RKO (cell line): ENCODE measurements around the gene THOP1.

Experiments used
- DNase-seq: peaks from one replicate; pipeline ENCODE4 v3.0.0-alpha.2; 2016; ENCODE audit warnings: low spot score

The THOP1 gene

DNA sequence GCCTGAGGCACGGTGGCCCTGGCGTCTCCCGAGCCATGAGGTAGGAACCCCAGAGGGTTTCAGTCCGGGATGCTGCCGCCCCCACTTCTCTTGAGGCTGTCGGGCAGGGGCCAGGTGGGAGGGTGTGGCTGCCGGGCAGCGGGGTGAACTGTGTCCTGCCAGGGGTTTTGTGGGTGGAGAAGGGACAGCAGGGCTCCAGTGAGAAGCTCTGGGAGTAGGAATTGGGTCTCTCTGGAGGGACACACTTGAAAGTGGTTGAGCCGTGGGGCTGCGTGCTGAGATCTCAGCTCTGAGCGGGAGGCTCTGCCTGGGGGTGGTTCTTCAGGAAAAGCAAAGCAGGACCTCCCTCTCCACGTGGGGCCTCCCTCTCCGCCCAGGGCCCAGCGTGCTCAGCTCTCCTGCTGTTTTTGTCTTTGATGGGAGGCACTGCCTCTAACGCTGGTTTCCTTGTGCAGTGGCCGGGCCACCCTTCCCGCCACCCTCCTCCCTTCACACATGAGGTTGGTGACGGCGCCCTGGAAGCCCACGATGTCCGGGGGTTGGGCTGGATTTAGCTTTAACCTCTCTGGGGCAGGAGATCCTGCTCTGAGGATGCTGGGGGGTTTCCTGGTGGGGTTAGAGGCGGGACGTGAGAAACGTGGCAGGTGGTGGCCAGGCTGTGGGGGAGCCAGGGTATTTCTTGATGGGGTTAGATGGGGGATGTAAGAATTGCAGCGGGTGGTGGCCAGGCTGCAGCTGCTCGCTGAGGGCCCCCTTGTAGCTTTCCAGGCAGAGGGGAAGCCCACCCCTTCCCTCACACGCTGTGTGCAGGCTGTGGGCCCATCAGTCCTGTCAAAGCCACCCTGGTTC is 19.1 kb downstream of the THOP1 start:
- no peak for DNase-seq

DNA sequence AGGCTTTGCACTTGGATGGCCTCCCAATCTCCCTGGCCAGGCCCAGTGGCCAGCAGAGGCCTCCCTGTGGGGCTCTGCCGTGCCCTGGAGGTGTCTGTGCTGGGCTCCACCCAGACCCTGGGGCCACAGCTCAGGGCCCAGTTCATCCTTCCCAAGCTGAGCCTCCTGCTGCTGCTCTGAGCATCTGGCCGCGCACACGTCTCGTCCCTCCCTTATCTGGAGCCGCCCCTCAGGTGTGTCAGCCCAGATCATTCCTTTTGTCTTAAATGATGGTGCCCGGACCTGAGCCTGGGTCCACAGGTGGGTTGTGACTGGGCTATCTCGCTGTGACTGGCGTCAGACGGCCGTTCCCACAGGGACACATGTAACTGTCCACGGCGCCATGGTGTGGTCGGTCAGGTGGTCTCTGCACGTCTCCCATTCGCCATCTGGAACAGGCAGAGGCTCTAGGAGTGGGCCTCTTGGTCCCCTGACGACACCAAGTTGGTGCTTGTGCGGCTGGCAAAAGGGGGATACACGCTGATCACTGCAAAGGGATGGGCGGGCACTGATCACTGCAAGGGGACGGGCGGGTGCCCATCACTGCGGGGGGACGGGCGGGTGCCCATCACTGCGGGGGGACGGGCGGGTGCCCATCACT is 20.1 kb downstream of the THOP1 start:
- DNase-seq = no peak

DNA sequence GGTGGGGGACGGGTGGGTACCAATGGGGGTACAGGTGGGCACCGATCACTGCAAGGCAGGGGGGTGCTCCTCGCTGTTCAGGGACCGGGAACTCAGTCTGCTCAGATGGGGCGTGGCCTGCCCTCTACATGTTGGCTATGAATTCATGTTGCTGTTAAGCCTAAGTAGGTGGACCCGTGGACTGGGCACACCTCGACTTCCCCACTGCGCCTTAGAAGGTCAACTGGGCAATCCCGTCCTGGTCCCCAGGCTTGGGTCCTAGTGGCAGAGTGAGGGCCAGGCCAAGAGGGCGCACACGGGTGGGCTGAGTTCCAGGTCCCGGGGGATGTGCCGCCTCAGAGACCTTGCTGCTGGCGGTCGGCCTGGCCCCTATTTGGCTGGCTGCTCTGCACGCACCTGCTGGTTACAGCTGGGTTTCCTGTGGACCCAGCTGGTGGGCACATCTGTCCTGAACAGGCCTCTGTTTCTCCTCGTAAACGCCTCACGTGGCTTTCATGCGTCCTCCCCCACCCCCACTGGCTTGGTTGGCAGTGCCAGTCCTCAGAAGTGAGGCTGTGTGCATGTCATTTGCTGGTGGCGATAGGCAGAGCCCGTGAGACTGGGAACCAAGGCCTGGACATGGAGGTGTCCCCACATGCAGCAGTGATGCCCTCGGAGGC is 20.8 kb downstream of the THOP1 start:
- DNase-seq = no peak

DNA sequence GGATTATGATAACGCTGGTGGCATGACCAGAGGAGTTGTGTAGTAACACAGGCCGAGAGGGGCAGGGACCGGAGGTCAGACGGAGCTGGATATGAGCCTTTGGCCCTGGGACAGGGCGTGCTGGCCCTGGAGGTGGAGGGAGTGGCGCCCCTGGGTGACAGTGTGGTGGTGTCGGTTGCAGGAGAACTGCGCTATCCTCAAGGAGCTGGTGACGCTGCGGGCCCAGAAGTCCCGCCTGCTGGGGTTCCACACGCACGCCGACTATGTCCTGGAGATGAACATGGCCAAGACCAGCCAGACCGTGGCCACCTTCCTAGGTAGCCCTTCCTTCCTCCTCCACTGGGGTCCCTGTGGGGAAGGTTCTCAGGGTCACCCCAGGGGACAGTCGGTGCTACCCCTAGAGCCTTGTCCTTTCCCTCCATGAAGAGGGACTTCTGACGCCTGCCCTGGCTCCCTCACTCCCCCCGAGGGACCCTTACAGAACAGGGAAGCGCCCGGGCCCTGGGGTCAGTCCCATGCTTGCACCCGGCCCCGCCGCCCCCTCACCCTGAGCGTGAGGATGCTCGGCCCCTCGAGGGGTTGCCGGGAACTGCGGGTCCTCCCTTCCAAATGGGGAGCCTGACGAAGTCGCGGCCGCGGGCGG is 21.6 kb downstream of the THOP1 start:
- no peak for DNase-seq

DNA sequence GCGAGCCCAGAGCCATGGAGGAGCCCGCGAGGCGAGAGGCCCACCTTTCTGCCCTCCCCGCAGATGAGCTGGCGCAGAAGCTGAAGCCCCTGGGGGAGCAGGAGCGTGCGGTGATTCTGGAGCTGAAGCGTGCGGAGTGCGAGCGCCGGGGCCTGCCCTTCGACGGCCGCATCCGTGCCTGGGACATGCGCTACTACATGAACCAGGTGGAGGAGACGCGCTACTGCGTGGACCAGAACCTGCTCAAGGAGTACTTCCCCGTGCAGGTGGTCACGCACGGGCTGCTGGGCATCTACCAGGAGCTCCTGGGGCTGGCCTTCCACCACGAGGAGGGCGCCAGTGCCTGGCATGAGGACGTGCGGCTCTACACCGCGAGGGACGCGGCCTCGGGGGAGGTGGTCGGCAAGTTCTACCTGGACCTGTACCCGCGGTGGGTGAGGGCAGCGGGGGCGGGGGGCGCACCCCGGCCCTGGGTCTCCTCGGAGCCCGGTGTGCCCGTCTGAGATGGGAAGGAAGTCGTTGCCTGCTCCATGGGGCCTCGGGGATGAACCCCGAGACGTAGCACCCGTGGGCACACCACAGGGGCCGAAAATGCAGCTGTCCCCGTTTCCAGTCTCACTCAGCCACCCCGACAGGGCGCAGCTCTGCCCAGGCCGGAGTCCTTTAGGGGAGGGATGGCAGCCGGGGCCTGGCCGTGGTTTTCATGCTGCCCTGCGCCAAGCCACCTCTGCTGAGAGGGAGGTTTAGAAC is 22.3 kb downstream of the THOP1 start:
- no peak for DNase-seq

DNA sequence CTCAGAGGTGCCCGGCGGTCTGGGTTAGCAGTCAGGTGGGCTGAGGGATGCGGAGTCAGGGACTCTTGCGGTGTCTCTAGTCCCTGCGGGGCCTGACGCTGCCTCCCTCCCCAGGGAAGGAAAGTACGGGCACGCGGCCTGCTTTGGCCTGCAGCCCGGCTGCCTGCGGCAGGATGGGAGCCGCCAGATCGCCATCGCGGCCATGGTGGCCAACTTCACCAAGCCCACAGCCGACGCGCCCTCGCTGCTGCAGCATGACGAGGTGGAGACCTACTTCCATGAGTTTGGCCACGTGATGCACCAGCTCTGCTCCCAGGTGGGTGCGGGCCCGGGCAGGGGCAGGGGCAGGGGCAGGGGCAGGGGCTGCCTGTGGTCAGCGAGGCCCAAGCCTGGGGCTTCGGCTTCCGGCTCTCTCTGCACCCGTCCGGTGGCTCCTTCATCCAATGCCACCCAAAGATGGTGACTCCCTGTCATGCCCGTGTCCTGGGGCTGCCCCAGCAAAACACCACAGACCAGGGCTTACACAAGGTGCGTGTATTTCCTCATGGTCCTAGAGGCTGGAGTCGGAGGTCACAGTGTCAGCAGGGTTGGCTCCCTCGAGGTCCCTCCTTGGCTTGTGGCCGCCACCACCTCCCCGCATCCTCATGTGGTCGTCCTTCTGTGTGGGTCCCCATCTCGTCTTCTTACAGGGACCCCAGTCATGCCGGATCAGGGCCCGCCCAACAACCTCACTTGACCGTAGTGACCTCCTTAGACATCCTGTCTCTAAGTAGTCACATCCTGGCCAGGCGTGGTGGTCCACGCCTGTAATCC is 23.0 kb downstream of the THOP1 start:
- no peak for DNase-seq

DNA sequence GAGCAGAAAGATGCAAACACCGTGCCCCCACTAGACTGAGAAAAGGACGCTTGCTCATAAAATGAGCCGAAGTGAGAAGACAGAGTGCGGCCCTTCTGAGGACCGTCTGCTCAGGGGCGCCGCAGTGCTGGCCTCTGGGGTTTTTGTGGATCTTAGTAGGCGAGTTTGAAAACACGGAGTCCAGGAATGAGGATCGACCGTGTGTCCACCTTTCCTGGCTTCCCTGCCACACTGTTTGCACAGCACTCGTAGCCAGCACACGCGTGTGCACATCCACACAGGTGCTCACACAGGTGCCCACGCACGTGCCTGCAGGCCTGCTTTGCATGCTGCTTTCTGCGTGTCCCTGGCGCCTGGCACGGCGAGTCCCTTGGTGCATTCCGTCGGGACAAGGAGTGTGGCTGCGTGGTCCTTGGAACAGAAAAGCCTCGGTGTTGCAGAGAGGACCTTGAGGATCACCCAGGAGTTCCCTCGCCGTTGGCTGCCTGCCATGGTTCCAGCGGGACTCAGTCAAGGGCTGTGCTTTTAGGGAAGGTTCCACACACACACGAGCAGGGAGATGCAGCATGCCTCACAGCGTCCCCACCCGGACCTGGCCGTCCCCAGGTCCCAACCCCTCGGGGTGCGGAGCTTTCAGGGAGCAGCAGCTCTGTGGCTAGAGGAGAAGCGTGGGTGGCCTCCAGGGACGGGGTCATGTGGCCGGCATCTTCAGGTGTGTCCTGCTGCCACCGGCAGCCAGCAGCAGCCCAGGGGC is 24.3 kb downstream of the THOP1 start:
- DNase-seq = no peak

DNA sequence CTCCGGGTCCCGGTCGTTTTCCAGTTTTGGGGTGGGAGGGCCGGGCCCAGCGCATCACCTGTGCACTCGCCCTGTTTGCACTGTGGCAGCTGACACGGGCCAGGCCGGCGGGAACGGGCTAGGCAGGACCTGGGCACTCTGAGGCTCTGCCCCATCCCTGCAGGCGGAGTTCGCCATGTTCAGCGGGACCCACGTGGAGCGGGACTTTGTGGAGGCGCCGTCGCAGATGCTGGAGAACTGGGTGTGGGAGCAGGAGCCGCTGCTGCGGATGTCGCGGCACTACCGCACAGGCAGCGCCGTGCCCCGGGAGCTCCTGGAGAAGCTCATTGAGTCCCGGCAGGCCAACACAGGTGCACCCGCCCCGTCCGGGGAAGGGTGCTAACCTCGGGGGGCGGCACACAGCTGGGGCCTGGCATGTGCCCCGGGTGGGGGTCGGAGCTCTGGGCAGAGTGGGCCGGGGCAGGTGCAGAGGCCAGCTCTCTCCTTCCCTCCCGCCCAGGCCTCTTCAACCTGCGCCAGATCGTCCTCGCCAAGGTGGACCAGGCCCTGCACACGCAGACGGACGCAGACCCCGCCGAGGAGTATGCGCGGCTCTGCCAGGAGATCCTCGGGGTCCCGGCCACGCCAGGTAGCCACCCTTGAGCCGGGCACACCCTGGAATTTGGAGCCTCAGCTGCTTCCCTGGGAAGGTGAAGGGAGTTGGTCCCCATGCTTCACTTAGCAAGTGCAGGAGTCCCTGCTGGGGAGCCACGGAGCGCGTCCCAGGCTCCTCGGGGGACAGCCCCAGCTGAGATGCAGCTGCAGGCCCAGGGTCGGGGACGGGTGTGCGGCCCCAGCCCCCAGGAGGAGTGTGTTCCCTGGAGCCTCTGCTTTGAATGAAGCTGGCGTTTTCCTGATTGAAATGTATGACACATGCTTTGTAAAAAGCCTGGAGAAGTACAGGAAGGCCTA is 25.1 kb downstream of the THOP1 start:
- no peak for DNase-seq

DNA sequence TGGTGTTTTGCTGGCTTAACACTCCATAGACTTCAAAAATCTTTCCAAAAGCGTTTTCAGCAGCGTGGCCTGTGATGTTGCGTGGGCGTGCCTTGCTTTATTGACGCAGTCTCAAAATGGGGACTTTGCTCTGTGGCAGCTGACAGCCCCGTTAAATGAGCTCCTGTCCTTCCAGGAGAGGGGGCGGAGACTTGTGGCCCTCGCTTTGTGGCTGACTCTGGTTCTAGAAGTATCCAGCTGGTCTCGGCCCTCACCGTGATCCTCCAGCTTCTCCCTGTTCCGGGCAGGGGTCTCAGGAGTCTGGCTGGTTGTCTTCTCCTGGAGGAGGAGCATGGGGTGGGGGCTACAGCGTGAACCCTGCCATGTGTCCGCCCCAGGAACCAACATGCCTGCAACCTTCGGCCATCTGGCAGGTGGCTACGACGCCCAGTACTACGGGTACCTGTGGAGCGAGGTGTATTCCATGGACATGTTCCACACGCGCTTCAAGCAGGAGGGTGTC is 26.0 kb downstream of the THOP1 start:
- DNase-seq = no peak

DNA sequence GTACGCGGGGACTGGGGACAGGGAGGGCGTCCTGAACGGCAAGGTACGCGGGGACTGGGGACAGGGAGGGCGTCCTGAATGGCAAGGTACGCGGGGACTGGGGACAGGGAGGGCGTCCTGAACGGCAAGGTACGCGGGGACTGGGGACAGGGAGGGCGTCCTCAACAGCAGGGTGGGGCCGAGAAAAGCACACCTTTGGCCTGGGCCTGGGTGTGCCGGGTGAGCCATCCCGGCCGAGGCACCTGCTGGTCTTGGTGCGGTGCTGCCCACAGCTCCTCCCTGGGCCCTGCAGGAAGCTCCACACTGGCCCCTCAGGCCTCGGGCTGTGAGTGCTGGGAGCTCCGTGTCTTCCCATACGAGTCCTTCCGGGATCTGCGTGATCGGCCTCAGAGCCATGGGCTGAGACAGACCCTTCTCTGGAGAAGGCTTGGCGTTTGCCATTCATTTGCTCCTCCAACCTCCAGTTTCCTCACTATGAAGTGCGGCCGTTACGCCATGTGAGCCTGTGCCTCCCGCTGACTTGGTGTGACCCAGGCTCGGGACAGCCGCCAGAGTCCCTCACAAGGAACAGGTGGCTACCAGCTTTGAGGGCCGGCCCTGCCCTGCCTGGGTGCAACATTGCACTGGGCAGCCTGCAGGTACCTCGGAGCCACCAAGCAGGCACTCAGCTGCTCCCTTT is 26.6 kb downstream of the THOP1 start:
- no peak for DNase-seq

DNA sequence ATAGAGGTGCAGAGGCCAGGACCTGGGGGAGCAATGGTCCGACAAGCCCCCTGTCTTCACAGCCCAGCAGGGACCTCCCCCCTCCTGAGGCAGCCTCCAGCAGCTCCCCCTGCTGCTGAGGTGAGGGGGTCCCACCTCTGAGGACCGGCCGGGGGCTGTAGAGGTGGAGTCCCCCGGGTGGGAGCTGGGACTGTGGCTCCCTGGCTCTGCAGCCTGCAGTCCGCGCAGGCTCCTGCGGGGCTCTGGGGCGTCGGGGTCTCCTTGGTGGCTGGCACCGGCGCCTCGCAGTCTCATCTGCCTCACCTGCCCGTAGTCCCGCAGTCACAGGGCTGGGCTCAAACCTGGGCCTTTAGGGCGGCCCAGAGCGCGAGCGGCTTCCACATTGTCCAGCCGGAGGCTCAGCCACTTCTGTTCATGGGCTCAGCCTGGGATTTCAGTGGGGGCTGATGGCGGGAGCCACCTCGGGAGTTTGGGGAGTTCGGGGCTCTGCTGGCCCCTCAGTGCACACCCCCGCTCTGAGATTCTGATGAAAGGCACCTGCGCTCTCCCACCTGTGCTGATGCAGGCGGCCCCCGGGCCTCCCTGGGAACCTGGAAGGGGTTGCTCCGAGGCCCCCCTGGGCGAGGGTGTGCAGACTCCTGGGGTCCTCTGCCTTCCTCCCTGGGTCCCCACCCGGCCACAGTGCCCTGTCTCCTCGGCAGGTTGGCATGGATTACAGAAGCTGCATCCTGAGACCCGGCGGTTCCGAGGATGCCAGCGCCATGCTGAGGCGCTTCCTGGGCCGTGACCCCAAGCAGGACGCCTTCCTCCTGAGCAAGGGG is 27.3 kb downstream of the THOP1 start:
- DNase-seq = no peak

DNA sequence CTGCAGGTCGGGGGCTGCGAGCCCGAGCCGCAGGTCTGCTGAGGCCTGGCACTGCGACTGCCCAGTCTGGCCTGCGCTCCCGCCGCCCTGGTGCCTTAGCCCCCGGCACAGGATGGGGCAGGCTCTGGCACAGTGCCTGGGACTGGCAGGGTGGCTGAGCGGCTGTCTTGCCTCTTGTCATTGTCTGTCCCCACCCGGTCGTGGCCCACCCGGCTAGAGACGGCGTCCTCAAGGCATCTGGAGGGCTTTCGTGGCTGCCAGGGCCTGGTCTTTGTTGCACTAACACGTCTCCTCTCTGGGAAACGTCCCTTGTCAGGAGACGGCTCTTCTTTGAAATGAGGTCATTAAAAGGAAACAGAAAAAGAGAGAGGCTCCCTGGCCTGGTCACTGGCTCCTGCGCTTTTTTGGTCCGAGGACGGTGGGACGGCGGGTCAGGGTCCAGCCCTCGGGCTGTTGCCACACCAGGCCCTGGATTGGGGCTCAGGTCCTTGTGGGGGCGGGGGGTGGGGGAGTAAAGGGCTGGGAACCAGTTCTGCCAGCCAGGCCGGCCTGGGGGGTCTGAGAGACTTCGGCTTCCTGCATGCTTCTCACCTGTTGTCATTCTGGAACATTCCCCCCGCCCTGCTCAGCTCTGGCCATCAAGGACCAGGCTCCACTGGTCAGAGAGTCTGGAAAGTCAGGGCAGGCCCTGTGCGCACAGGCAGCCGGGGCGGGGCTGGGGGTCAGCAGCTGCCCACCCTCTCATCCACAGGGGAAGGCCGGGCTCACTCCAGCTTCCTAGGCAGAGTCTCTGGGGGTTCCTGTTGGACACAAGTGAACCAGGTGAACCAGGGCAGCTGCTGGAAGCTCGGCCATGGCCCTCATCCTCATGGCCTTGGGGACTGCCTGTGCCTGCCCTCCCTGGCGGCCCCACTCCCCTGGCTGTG is 28.2 kb downstream of the THOP1 start:
- DNase-seq = no peak

DNA sequence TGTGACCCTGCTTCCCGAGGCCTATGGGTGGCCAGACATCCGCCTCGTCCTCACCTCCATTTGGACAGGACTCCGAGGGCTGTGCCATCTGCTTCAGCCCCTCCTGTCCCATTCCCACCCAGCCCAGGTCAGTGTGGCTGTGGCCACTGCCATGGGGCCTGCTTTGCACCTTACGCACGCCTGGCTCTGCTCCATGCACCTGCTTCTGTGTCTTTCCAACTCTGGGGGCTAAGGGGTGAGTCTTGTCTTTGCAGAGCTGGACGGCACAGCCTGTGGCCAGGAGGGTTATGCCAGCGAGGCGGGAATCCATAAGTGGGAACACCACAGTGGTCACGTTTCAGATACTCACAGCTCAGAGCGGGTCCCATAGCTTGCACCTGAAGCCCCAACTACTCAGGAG is 29.1 kb downstream of the THOP1 start:
- DNase-seq = no peak

DNA sequence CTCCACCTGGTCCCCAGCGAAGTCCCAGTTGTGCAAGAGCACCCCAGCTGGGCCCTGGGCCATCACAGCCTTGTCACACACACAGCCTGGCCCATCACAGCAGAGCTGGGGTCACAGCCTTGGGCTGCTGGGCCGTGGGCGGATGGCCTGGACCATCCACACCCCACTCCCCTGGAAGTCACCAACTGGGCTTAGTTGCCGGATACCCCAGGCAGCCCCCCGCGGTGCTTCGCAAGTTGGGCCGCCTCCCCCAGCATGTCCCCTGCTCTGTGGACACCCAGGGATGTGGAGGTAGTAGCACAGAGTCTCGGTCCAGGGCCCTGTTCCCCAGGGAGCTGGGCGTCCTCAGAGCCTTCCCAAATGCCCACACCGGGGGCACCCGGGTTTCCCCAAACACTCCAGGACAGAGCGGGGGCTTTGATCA is 29.9 kb downstream of the THOP1 start:
- no peak for DNase-seq

DNA sequence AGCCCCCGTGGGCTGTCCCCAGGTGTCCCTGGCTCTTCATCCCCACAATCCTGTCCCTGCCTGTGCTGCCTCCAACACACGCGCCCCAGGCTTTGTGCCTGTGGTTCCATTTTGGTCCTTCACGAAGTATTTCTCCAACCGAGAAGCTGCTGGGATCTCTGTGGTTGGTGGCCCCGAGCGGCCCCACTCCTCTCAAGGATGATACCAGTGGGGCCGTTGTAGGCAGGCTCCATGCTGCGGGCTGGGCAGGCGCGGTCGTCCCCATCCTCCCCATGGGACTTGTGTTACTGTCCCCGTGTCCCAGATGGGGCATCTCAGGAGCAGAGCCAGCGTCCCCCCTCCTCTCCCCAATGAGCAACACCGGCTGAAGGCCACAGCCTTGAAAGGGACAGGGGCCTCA is 30.6 kb downstream of the THOP1 start:
- DNase-seq = no peak

DNA sequence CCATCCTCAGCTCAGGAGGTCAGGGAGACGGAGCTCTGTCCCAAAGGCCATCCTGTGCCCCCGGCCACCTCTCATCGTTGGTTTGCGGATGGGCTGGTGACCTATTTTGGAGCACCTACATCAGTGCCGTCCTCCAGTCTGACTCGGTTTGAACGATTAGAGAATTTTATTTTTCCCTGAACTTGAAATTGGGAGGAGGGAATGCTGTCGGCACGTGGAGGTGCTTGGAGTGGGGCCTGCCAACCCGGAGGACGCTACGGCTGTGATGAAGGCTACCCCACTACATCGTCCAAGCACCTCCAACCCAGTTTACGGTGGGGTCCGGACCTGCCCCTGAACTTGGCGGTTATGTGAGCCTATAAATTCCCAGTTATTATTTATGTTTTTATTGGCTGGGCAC is 31.3 kb downstream of the THOP1 start:
- DNase-seq = no peak
